ENCODE measurements around the gene SCO1.

- TF ChIP-seq CTCF (IDR thresholded peaks at IDR 0.05 in 2 of 3, conservative IDR thresholded peaks at IDR 0.05 in 1 of 3; ENCODE audit: control insufficient read depth in 2 of 3, extremely low read depth in 1 of 3, insufficient read depth in 1 of 3, low read depth in 3 of 3, low read length in 3 of 3) = no peak
- no peak for TF ChIP-seq EZH2 (IDR thresholded peaks at IDR 0.05; ENCODE audit: borderline replicate concordance, control insufficient read depth, low read depth, low read length)
- no peak for TF ChIP-seq TAF1 (IDR thresholded peaks at IDR 0.05; ENCODE audit: borderline replicate concordance, low read depth, low read length)
- no peak for TF ChIP-seq CREM (IDR thresholded peaks at IDR 0.05; ENCODE audit: low read depth)
- no peak for TF ChIP-seq NRF1 (conservative IDR thresholded peaks at IDR 0.05; ENCODE audit: low read depth, low read length)
- no peak for TF ChIP-seq TARDBP (IDR thresholded peaks at IDR 0.05; ENCODE audit: borderline replicate concordance)
- no peak for TF ChIP-seq EP300 (IDR thresholded peaks at IDR 0.05; ENCODE audit: borderline replicate concordance in 1 of 2, control insufficient read depth in 1 of 2, low read depth in 2 of 2, low read length in 2 of 2)
- TF ChIP-seq, protein P1, sequence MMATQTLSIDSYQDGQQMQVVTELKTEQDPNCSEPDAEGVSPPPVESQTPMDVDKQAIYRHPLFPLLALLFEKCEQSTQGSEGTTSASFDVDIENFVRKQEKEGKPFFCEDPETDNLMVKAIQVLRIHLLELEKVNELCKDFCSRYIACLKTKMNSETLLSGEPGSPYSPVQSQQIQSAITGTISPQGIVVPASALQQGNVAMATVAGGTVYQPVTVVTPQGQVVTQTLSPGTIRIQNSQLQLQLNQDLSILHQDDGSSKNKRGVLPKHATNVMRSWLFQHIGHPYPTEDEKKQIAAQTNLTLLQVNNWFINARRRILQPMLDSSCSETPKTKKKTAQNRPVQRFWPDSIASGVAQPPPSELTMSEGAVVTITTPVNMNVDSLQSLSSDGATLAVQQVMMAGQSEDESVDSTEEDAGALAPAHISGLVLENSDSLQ (IDR thresholded peaks at IDR 0.05) = no peak
- no peak for TF ChIP-seq TCF12 (IDR thresholded peaks at IDR 0.05; ENCODE audit: low read depth, low read length)
These were observed 46.1 kb upstream of the SCO1 start for GRCh38 chr17:10743316-10744009.

Measured in GM12878 (cell line).